Duodenal mucosa (tissue), 2 donors: ENCODE data around the gene FUOM.

Experiments used
- H3K27ac ChIP-seq: one replicate; pipeline ENCODE4 v1.7.0; 2013; ENCODE audit warnings: low read depth, low read length
- H3K27me3 ChIP-seq, 2 donors: one replicate each; pipeline ENCODE4 v1.7.0; 2013; ENCODE audit warnings: low read length in 2 of 2, control low read depth in 1 of 2; ENCODE audit not compliant: insufficient read depth in 2 of 2, control insufficient read depth in 1 of 2
- H3K36me3 ChIP-seq, 2 donors: one replicate each; pipeline ENCODE4 v1.7.0; 2013; ENCODE audit warnings: low read length in 2 of 2, control low read depth in 1 of 2; ENCODE audit not compliant: insufficient read depth in 2 of 2, control insufficient read depth in 1 of 2
- H3K4me1 ChIP-seq, 2 donors: one replicate each; pipeline ENCODE4 v1.7.0; 2013; ENCODE audit warnings: low read length in 2 of 2, control low read depth in 1 of 2; ENCODE audit not compliant: insufficient read depth in 2 of 2, control insufficient read depth in 1 of 2
- H3K4me3 ChIP-seq, 2 donors: one replicate each; pipeline ENCODE4 v1.7.0; 2013; ENCODE audit warnings: low read length in 2 of 2, low read depth in 1 of 2
- H3K9ac ChIP-seq, 2 donors: one replicate each; pipeline ENCODE4 v1.7.0; 2013; ENCODE audit warnings: low read length in 2 of 2, low read depth in 1 of 2
- H3K9me3 ChIP-seq, 2 donors: one replicate each; pipeline ENCODE4 v1.7.0; 2013; ENCODE audit warnings: low read length in 2 of 2, control low read depth in 1 of 2; ENCODE audit not compliant: control insufficient read depth in 1 of 2

The FUOM gene

GRCh38 chr10:133339708-133340380 is 18.0 kb downstream of the FUOM start:
- Histone ChIP-seq H3K27ac (no peak overlapping the region), H3K9me3 (no peaks in the 10 kb centered on the region), H3K27me3 (peaks cover 21 to 39% of the 10 kb centered on the region in 2 donors), H3K4me3 (no peak overlapping the region), H3K4me1 (peaks cover 11 to 24% of the 10 kb centered on the region in 2 donors), H3K9ac (no peak overlapping the region), H3K36me3 (no peaks in the 10 kb centered on the region)

- no peak overlapping the region for H3K4me3 ChIP-seq
- H3K27ac ChIP-seq: no peak overlapping the region
- no peaks in the 10 kb centered on the region for H3K9me3 ChIP-seq
- no peaks in the 10 kb centered on the region for H3K36me3 ChIP-seq
- peaks cover 11 to 22% of the 10 kb centered on the region in 2 donors for H3K4me1 ChIP-seq
- peaks cover 26 to 44% of the 10 kb centered on the region in 2 donors for H3K27me3 ChIP-seq
- no peak overlapping the region for H3K9ac ChIP-seq
These were observed 19.4 kb downstream of the FUOM start for GRCh38 chr10:133338080-133339071.

GRCh38 chr10:133337370-133337725 is 20.5 kb downstream of the FUOM start:
- H3K4me3 ChIP-seq: no peak overlapping the region
- peaks cover 29 to 50% of the 10 kb centered on the region in 2 donors for H3K27me3 ChIP-seq
- no peak overlapping the region for H3K27ac ChIP-seq
- no peaks in the 10 kb centered on the region for H3K9me3 ChIP-seq
- peaks cover 5 to 17% of the 10 kb centered on the region in 2 donors for H3K4me1 ChIP-seq
- H3K9ac ChIP-seq: no peak overlapping the region
- no peaks in the 10 kb centered on the region for H3K36me3 ChIP-seq

- Histone ChIP-seq H3K27me3 (peaks cover 35 to 55% of the 10 kb centered on the region in 2 donors), H3K9me3 (no peaks in the 10 kb centered on the region), H3K9ac (no peak within 1 kb of the TSS), H3K4me3 (peak within 1 kb of the TSS; percentile 50 to 54), H3K27ac (no peak within 1 kb of the TSS), H3K4me1 (peaks cover 5 to 17% of the 10 kb centered on the region in 2 donors), H3K36me3 (no peaks in the 10 kb centered on the region)
These were observed 21.0 kb downstream of the FUOM start, which contains the start of gene CALY for GRCh38 chr10:133336577-133337369. Gene CALY (minus strand): TSS chr10:133336896. CDS start chr10:133328989, 7,907 bp downstream.

GRCh38 chr10:133336118-133336576 is 21.7 kb downstream of the FUOM start:
- Histone ChIP-seq H3K27ac (no peak overlapping the region), H3K27me3 (peaks cover 40 to 60% of the 10 kb centered on the region in 2 donors), H3K4me1 (peaks cover 5 to 17% of the 10 kb centered on the region in 2 donors), H3K9me3 (no peaks in the 10 kb centered on the region), H3K4me3 (peak overlapping the region in 1 of 2 donors; percentile 54), H3K36me3 (no peaks in the 10 kb centered on the region), H3K9ac (no peak overlapping the region)

GRCh38 chr10:133335246-133336117 is 22.3 kb downstream of the FUOM start:
- H3K9me3 ChIP-seq: no peaks in the 10 kb centered on the region
- H3K4me1 ChIP-seq: peaks cover 5 to 17% of the 10 kb centered on the region in 2 donors
- peaks cover 46 to 60% of the 10 kb centered on the region in 2 donors for H3K27me3 ChIP-seq
- no peaks in the 10 kb centered on the region for H3K36me3 ChIP-seq
- no peak overlapping the region for H3K9ac ChIP-seq
- H3K4me3 ChIP-seq: peak overlapping the region; percentile 50 to 54
- no peak overlapping the region for H3K27ac ChIP-seq

- Histone ChIP-seq H3K9me3 (no peaks in the 10 kb centered on the region), H3K27me3 (peaks cover 46 to 60% of the 10 kb centered on the region in 2 donors), H3K4me3 (peak overlapping the region; percentile 50 to 54), H3K4me1 (peaks cover 5 to 17% of the 10 kb centered on the region in 2 donors), H3K27ac (no peak overlapping the region), H3K36me3 (no peaks in the 10 kb centered on the region), H3K9ac (no peak overlapping the region)
These were observed 23.1 kb downstream of the FUOM start for GRCh38 chr10:133334503-133335245.

- Histone ChIP-seq H3K27me3 (peaks cover 58 to 65% of the 10 kb centered on the region in 2 donors), H3K36me3 (no peaks in the 10 kb centered on the region), H3K4me1 (peaks cover 5 to 17% of the 10 kb centered on the region in 2 donors)
These were observed 24.7 kb downstream of the FUOM start for GRCh38 chr10:133332936-133333699.

More at GRCh38 chr10:133332936-133333699, 24.7 kb downstream of the FUOM start:
- no peak overlapping the region for H3K27ac ChIP-seq
- no peak overlapping the region for H3K4me3 ChIP-seq
- no peak overlapping the region for H3K9ac ChIP-seq
- no peaks in the 10 kb centered on the region for H3K9me3 ChIP-seq
